ENCODE data around the gene PGAP1. TPM values are rescaled to one million over a fixed set of nuclear protein-coding genes. Genes with fewer than 3 reads are reported as not detected.
"Not testable (repeated sequence)": the region's sequence is repeated elsewhere in the genome, so short reads cannot be mapped to it uniquely, and the experiment has no call there.

PGAP1 gene
- polyA plus RNA-seq, 3 donors = 24.2 to 28.7 (median 27.5) TPM

DNA sequence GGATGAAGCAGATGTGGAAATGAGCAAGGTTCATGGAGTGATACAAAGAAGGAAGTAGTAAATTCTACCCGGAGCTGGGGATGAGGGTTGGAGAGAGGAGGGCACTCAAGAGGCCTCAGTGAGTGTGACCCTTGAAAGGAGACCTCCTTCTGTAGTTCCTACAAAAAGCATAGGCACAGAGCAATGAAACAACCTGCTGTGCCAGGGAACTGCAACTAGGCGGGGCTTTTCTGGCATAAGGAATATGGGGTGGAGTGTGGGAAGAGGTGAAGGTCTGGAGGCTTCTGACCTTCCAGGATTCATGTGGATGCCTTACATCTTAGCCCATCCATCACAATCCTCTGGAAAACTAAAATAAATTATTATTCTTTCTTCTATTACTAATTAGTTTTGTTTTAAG lies 25.5 kb upstream of the PGAP1 start:
- no peak for DNase-seq (ENCODE audit: low read depth in 3 of 3, low spot score in 2 of 3)

DNA sequence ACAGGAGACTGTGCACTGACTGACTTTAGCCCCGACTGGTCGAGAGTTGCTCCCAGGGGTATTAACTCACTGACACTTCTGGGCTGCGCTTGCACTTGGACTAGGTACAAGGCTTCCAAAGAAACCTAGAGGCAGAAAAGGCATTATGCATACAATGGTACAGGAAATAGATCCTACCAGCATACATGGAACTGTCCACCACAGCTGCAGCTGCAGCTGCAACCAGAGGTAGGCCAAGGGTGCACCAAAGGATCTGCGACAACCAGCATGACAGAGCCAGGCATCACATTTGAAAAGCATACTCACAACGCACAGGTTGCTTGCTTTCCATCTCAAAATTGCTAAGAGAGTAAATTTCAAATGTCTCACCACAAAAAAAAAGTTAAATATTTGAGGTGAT lies 22.6 kb upstream of the PGAP1 start:
- no peak for DNase-seq (ENCODE audit: low read depth in 3 of 3, low spot score in 2 of 3)

DNA sequence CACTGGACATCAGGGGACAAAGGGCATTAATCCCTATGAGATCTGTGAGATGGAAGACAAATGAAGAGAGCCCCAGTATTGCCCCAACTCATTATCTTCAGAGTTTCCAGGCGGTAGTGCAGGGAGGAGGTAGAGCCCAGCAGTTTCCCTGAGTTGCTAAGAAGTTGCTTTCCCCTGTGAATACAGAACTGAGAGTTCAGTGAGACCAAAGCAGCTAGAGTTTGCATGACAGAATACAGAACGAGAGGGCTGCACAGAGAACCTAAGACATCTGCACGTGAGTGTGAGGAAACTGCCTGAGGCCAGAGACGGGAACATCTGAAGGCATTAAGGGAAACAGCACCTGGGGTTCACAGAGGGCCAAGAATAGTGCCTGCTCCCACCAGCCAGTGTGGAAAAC lies 18.1 kb upstream of the PGAP1 start:
- DNase-seq (ENCODE audit: low read depth in 3 of 3, low spot score in 2 of 3) = no peak

DNA sequence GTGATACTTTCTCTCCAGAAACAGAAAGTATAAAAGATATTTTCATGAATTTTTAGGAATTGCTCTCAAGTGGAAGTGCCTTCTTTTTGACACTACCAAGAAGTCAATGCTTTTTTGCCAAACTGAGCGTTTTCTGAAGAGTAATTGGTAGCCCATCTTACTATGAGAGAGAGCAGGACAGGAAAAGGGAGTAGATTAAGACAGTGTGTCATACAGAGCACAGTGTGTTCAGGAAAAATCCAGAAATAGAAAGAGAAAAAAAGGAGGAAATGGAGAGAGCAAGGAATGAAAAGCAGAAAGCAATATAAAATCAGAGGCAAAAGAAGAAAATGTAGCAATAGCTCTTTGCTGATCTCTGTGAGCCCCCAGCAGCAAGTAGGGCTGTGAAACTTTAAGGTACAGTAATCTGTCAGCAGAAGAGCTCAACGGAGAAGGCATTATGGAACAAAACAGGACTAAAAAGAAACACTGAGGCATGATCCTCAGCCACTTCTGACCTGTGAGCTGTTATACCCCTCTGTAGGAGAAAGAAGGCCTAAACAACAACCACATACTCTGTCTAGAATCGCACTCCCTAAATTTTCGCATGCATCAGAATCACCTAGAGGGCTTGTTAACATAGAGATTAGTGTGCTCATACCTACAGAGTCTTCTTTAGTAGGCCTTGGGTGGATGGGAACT lies 15.0 kb upstream of the PGAP1 start:
- no peak for DNase-seq (ENCODE audit: low read depth in 3 of 3, low spot score in 2 of 3)

DNA sequence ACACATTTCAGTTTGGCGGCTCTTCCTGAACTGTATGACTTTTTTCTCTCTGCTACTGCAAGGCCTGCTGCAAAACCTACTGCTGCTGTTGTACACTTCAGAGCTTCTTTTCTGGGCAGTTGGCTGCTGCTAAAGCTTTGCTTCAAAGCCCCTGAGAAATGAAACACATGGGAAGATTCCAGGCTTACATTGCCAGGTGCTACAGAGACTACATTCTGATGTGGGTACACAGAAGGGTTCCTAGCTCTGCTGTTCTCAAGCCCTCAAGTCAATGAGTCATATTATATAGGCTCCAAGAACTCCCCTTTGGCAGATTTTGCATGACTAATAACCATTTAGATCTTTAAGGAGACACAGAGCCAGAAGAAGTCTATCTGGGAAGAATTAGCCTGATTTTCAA lies 12.9 kb upstream of the PGAP1 start:
- DNase-seq (ENCODE audit: low read depth in 3 of 3, low spot score in 2 of 3) = no peak

DNA sequence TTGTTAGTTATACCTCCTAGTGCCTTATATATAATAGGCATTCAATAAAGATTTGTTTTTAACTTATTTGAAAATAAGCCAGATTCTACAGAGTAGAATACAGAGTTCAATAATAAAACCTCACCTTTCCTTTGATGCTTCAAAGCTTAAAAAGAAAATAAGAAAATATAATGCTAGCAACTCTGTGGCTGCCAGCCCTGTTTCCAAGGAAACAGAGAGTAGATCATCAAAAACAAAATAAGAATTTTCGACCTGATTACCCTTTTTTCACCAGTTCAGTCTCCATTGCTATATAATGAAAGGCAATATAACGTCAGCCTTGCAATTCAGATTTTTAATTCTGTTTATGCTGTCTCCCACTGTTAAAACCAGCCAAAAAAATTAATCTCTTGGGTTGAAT lies 8.9 kb upstream of the PGAP1 start:
- DNase-seq (ENCODE audit: low read depth in 3 of 3, low spot score in 2 of 3) = no peak

DNA sequence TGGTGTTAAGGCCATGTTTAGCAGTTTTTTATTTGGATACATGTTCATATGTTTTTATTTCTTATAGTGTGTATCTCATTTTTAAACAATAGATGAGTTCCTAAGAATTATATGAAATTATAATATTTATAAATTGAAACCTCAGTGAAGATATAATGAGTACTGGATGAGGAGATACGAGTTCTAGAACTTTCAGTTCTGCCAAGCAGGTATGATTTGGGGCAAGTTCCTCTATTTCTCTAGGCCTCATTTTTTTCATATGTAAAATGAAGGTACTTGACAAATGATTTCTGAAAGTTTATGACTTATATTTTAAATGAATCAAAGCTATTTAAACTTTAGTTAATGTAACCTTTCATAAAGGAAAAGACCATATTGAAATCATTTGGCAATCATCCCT lies 8.2 kb upstream of the PGAP1 start:
- DNase-seq (ENCODE audit: low read depth in 3 of 3, low spot score in 2 of 3) = no peak

DNA sequence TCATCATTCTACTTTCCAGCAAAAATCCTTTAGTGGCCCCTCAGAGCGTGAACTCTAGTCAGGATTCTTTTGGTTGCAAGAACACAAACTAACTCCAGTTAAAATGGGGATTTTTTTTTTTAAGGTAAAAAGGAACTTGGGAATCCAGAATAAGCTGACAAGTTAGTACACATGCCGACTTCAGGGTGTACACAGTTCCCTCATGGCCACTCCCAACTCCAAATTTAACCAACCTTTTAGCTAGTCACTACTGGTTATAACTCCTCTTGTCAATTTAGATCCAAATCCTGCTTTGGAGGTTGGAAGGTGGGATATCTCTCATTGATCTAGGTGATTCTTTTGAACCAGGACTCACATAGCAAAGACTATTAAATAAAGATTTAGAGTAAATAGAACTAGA lies 5.0 kb upstream of the PGAP1 start:
- DNase-seq (ENCODE audit: low read depth in 3 of 3, low spot score in 2 of 3) = no peak

DNA sequence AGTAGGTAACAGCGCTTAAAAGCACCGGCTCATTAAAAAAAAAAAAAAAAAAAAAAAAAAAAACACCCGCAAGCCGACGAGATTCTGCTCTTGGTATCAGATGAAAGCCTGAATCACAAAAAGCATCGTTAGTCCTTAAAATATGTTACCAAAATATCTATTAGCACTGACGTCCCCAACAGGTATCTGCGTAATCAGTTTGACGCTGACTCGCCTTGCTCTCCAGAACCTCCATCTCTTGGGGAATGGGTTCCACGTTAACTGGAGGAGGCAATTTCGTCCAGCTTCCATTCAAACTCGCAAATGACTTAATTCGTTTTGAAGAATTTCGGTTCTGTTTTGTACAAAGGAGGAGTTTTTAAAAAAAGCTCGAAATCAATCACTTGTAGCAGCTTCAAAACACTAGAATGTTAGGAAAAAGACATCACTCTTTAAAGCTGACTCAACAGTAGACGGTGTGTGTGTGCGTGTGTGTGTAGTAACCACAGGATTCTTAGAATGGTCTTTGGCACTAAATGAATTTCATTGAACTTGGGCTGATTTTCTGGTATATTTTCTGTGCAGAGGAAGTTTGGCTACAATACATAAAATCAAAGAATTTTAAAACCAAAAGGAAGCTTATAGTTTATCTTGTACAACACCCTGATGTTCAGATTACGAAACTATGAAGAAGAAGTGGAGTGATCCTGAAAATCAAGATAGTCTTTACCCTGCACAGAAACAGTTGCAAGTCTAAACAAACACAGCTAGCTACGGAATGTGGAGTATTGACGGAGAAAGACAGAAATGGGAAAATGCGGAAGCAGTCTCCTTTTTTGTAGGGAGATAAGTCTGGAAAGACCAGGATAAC lies 1.1 kb upstream of the PGAP1 start:
- peak; percentile 27 to 45 (median 31) for DNase-seq (ENCODE audit: low read depth in 3 of 3, low spot score in 2 of 3)

DNA sequence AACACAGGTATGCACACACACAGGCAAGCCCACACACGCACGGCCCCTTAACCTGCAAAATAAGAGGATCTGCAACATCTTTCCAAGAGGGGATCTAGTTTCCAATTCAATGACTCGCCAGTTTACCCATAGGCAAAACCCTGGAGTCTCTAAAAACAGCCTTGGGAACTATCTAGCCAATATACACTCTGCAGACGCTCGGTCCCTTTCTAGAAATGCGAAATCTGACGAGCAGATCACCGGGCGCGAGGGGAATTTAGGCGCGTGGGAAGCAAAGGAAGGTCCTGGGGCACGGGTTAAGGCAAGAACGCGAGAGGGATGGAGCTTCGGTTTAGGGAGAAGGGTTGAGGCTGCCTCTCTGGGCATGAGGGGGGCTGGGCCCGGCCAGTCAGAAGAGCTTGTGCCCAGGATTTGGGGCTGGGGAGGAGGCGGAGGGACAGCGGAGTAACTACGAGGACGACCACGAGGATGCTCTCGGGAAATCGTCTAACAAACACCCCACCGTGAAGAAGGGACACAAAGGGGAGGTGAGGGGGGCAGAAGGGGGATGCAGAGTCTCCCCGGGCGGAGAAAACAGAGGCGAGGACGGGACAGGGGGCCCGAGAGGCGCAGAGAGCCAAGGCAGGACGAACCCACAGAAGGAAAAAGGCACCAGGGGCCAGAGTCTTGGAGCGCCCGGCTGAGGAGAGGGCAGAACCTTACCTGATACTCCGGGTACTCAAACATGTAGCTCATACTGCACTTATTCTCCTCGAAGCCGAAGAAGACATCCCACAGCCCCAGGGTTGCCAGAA lies 542 bp downstream of the PGAP1 start:
- peak; percentile 32 to 35 (median 33) for DNase-seq (ENCODE audit: low read depth in 3 of 3, low spot score in 2 of 3)

DNA sequence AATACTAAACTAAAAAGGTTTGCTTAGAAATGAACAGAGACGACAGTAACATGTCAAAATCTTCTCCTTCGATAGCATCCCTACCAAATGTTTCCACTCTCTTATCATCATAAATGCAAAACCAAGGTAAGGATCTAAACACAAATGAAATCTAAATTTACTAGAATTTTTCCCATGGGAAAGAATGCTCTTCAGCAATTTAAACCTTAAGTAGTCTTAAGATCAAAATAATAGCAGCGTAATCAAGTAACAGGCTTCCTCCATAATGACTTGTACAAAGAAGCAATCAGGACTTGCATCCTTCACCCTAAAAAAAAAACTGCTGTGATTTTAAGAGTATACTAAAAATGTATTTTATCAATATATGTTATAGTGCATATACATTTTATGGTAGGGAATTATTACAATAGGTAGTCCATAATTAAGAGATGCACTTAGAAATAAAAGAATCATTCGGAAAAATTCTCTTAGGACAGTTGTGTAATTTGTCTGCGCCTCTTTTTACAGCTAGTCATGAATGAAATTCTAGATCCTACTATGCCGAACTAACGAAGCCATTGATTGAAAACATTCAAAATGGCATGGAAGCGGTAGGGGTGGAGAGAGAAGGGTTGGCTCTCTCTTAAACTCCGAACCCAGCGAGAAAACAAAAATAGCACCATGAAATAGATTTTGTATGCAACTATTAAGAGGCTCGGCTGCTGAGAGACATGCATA lies 1.3 kb downstream of the PGAP1 start:
- peak in 2 of 3 donors; percentile 10 to 33 for DNase-seq (ENCODE audit: low read depth in 3 of 3, low spot score in 2 of 3)

DNA sequence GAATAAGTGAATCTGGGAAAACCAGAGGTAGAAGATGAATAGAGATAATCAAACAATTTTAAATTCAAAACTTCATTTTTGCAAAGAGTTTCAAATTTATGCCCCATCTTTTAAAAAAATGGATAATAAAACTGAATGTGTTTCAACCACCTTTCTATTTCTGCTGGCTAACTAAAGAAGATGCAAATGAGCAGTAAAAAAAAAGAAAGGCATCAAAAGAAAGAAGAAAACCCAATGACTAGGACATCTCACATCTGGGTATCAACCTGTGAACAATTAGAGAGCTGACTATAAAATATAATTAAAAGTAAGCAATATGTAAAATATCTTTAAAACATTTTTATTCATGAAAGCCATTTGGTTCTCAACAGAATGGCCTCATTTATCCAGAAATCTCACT lies 2.5 kb downstream of the PGAP1 start:
- DNase-seq (ENCODE audit: low read depth in 3 of 3, low spot score in 2 of 3) = no peak

DNA sequence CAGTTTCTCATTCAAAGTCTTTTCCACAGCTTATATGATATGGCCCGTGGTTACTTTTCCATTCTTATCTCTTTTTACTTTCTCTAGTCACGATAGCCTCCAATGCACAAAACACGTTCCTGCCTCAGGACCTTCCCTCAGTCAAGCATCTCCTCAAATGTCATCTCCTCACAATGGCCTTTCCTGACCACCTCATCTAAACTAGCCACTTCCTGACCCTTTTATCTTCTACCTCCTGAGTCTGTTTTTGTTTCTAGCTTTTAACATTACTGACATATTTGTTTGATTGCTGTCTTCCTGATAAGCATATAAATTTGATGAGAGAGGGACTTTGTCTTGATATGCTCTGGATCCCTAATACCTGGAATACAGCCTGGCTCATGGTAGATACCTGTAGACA lies 7.6 kb downstream of the PGAP1 start:
- DNase-seq (ENCODE audit: low read depth in 3 of 3, low spot score in 2 of 3) = no peak

DNA sequence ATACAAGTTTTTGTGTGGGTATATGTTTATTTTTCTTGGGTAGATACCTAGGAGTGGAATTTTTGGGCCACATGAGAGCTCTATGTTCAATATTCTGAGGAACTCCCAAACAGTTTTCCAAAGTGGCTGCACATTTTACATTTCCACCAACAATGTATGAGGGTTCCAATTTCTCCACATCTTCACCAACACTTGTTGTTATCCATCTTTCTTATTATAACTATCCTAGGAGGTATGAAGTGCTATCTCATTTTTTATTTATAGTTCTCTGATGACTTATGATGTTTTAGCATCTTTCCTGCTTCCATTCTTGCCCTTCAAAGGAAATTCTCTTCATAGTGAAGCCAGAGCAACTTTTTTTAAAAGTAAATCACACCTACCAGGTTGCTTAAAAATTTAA lies 8.7 kb downstream of the PGAP1 start:
- no peak for DNase-seq (ENCODE audit: low read depth in 3 of 3, low spot score in 2 of 3)

DNA sequence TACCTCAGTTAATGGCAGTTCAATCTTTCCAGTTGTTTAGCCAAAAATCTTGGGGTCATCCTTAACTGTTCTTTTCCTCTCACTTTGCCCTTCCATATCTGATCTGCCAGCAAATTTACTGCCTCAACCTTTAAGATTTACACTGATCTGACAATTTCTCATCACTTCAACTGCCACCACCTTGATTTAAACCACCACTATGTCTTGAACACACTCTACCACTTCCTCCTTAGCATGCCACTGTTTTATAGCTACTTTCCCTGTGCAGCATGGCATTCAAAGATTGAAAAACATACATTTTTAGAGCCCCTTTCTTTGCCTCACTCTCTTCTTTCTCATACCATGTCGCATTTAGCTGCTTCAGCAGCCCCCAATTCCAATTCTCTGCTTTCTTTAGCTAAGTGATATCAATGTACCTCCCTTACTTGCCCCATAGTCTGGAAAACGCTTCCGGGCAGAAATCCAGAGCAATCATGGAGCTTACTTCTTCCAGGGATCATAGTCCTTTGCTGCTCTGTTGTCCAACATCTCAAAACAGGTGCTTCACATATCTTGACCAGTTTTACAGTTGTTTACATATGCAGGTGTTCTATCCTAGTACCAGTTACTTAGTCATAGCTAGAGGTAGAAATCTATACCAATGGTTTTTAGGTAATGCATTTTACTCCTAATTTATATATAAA lies 10.9 kb downstream of the PGAP1 start:
- DNase-seq (ENCODE audit: low read depth in 3 of 3, low spot score in 2 of 3) = no peak

DNA sequence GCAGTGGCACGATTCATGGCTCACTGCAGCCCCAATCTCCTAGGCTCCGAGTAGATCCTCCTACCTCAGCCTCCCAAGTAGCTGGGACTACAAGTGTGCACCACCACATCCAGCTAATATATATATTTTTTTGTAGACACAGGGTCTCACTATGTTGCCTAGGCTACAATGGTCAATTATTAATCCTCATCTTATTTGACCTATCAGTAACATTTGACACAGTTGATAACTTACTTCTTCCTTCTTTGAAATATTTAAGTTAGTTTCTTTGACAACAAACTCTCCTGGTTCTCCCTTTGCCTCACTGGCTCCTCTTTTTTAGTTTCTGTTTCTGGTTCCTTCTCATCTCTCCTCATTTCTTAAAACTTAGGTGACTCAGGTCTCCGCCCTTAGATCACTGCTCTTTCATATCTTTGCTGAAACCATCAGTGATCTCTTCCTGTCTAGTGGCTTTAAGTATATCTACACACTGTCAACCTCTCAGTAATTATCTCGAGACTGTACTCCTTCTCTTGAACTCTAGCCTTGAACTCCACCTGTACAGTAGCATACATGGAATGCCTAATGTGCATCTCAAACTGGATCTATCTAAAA lies 11.5 kb downstream of the PGAP1 start:
- DNase-seq (ENCODE audit: low read depth in 3 of 3, low spot score in 2 of 3) = no peak

DNA sequence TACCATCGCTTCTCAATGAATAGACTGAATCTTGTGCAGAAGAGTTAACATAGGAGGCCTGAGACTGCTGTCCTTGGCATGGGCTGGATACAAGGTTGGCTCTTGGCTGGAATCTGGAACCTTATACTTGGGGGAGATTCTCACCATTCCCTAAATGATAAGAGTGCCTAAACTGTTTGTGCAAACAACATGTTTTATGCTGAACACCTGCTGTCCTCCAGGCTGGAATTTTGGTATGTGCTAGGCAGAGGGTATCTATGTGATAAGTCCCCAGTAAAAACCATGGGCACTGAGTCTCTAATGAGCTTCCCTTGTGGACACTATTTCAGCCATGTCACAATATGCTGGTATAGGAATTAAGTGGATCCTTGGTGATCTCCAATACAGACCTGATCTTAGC lies 12.8 kb downstream of the PGAP1 start:
- no peak for DNase-seq (ENCODE audit: low read depth in 3 of 3, low spot score in 2 of 3)

DNA sequence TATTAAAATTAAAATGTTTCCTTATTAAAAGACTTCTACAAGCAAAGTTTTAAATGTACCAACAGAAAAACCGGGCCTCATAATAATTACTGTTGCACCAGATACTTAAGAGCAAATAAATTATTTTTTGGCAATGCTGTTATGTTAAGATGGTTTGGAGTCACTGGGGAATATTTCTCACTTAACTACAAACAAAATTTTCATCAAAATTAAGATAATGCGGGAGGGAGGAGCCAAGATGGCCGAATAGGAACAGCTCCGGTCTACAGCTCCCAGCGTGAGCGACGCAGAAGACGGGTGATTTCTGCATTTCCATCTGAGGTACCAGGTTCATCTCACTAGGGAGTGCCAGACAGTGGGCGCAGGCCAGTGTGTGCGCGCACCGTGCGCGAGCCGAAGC lies 21.1 kb downstream of the PGAP1 start:
- not testable (repeated sequence) for DNase-seq (ENCODE audit: low read depth in 3 of 3, low spot score in 2 of 3)

DNA sequence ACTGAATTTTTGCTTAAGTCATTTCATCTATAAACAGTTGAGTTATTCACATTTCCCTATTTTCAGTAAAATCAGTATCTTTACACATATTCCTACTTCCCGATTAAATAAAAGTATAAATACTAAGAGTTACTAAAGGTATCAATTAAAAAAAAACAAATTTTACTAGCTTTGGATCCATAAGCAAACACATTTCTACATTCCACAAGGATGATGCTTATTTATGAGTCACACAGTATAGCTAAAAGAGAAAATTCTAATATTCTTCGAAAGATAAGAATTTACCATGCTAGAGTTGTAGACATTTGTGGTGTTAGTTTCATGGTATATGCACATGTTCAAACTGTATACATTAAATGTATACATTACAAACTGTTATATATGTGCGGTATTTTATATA lies 23.7 kb downstream of the PGAP1 start:
- DNase-seq (ENCODE audit: low read depth in 3 of 3, low spot score in 2 of 3) = no peak

DNA sequence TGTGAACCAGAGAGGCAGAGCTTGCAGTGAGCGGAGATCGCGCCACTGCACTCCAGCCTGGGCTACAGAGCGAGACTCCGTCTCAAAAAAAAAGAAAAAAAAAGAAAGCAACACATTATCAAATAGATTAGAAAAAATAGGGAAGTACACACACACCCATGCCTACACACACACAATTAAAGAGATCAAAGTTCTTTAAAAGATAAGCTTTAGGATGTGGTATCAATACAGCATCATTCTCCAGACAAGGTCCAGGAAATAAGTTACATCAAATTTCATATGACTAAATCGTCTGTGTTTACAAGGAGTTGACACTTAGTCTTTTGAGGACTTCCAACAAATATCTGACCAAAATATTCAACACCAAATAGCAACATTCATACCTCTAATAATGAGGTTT lies 25.7 kb downstream of the PGAP1 start:
- DNase-seq (ENCODE audit: low read depth in 3 of 3, low spot score in 2 of 3) = no peak

All from right renal cortex interstitium (tissue), 3 donors.